A673 (cell line): Measurements from ENCODE around the gene ZNF664.

ENCODE experiments used
- CTCF ChIP-seq: fragments of 300-800, 200-600 bp; sonication (generic); conservative IDR thresholded peaks from 2 replicates; pipeline ENCODE4 v1.5.1; 2017; ENCODE audit warnings: low read depth, mild to moderate bottlenecking, antibody characterized with exemption, low read length, moderate library complexity, mixed read lengths
- EZH2 ChIP-seq: fragments of 200-600 bp; sonication (generic); IDR thresholded peaks from 2 replicates; pipeline ENCODE4 v1.6.1; 2017; ENCODE audit warnings: borderline replicate concordance, low read depth, mild to moderate bottlenecking, mixed read lengths, antibody characterized with exemption, low read length; ENCODE audit not compliant: poor library complexity, severe bottlenecking

- TF ChIP-seq CTCF (no peak), EZH2 (no peak)
Observed at GRCh38 chr12:124024263-124024678, 51.3 kb downstream of the ZNF664 start.
